Activated gamma-delta T cell treated with anti-CD3 and anti-CD28 coated beads, Interleukin-2, amount 50 U/mL, for 16 hours (primary cell): ENCODE measurements around the gene TUBB.
"Not testable (repeated sequence)": the region's sequence is repeated elsewhere in the genome, so short reads cannot be mapped to it uniquely, and the experiment has no call there.

Experiments
- DNase-seq: peaks from one replicate; pipeline ENCODE4 v3.0.0-alpha.2; 2020; ENCODE audit warnings: low read depth

Gene TUBB

GRCh38 chr6:30687659-30688431 lies 32.3 kb upstream of the TUBB start:
- DNase-seq, result no peak

DNA sequence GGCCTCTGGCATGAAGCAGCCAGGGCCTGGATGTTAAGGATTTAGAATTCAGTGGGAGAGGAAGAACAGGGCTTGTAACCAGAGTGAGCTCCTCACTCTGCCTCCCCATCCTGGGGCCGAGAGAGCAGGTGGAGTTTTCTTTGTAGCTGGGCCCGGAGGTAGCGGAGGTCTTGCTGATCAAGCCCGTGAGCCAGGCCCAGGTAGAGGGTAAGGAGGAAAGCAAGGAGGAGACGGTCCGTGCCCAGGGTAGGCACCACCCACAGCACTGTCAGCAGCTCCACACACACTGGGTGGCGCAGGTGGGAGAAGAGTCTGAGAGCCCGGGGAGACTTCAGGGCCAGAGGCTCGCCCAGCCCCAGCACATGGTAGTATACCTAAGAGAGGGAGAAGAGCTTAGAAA lies 31.6 kb upstream of the TUBB start:
- DNase-seq, result no peak

DNA sequence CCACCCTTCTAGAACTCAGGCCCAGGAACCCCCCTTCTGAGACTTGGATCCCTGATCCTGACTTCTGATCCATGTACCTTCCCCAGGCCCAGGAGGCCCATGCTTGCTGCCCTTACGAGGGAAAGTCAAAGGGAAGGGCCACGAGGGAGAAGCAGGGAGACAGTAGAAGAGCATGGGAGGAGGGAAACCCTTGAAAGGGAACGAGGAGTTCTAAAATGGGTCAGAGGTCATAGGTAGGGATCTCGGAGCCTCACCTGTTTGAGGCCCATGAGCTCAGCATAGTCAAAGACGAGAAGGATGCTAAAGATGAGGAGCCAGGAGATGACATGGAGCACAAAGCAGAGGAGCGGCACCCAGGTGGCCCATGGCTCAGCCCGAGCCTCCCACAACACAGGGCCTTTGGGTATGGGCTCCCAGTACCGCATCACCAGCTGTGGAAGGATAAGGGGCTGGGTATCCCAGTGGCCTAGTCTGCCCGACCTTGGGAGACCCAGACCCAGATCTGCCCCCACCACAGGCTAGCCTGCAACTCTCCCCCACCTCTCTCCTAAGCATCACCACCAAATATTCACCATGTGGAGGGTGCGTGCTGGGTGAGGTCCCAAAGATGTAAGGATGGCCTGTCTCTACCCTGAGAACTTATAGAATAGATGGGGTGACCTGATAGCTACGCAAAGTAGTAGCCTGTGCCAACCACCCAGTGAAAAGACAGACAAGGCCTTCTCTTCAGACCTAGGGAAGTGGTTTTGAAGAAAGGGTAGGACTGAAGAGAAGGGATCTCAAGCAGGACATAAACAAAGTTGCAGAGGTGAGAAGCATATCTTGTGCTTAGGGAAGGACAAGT lies 30.9 kb upstream of the TUBB start:
- no peak for DNase-seq

- DNase-seq, result no peak
Measured at GRCh38 chr6:30689985-30690384, 30.2 kb upstream of the TUBB start.

DNA sequence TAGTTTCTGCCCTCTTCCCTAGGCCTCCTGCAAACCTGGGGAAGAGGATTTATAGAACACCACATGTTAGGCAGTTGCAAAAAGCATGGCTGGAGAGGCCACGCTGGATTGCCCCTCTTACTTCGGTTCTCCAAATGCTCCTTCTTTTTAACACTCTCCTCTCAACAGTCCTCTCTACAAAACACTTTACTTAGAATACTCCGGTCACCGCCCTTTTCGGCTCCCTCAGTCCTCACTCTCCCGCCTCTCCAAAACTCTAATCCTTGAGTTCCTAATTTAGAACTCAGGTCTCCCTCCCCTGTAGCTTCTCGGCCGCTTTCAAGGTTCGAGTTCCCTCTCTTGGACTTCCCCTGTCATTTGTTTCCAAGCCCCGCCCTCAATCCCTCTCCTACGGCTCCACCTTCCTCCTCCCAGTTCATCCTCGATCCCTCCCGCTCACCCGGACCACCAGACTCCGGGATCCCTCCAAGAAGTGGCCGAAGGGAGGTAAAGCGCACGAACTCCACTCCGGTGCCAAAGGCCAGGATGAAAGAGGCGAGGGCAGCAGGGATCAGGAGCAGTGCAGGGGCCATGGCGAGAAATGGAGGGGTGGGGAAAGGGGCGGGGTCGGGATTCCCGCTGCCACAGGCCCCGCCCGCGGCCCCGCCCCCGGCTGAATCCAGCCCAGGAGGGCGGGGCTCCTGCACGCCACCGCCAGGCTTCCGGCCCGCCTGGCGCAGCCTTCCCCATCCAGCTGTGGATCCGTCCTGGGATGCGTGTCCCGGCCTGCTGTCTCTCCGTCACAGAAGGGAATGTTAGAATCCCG lies 29.5 kb upstream of the TUBB start, which contains the start of gene NRM:
TSS of gene NRM (minus strand) at position 582 of the 805 bp plus-strand sequence. CDS start at position 572, 10 bp downstream.
- peak; percentile 30 for DNase-seq

GRCh38 chr6:30691208-30691847 lies 28.8 kb upstream of the TUBB start:
- no peak for DNase-seq

DNA sequence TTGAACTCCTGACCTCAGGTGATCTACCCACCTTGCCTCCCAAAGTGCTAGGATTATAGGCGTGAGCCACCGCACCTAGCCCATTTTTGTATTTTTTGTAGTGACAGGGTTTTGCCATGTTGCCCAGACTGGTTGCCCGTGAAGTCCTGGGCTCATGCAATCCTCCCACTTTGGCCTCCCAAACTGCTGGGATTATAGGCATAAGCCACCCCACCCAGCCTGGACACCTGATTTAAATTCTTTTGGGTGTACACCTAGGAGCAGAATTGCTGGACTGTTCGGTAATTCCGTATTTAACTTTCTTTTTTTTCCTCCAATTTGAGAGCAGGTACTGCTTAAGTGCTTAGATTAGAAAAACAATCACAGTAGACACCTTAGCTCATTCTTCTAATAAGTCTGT lies 23.7 kb upstream of the TUBB start:
- DNase-seq, result no peak

- no peak for DNase-seq
Measured at GRCh38 chr6:30700340-30700739, 19.8 kb upstream of the TUBB start.

DNA sequence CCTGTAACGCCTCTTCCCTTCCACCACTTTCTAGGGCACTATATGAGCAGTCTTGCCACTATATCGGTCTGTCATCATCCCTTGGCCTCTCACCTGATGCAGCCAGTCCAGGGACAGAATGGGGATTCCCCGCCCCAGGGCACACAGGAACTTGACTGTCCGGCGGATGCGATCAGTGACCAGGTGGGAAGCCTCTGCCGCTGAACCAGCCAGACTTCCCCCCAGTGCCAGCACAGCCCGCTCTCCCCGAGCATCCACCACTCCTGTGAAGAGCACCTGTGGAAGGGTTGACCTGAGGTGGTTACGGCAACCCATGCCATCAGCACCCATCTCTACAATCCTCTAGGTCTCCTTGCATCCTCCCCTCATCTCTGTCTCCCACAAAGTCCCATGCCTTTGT lies 17.1 kb upstream of the TUBB start:
- DNase-seq, result no peak

DNA sequence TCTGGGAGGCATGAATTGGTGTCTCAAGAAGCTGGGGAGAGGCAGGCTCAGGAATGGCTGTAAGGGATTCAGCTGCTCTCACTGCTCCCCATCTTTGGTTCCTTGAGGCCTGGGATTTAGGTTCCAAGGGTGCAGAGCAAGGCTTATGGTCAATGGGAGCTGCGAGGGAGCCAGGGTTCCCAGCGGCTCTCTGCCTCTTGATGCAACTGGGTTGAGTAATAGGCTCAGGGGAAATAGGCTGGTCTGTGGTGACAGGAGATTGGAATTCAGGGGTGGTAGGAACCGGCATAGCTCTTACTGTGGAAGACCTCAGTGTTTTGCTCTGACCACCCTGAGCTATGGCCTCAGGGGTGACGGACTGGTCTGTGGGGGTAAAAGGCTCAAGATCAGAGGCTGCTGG lies 16.3 kb upstream of the TUBB start:
- DNase-seq, result no peak

- DNase-seq, result no peak
Measured at GRCh38 chr6:30705620-30706019, 14.5 kb upstream of the TUBB start.

DNA sequence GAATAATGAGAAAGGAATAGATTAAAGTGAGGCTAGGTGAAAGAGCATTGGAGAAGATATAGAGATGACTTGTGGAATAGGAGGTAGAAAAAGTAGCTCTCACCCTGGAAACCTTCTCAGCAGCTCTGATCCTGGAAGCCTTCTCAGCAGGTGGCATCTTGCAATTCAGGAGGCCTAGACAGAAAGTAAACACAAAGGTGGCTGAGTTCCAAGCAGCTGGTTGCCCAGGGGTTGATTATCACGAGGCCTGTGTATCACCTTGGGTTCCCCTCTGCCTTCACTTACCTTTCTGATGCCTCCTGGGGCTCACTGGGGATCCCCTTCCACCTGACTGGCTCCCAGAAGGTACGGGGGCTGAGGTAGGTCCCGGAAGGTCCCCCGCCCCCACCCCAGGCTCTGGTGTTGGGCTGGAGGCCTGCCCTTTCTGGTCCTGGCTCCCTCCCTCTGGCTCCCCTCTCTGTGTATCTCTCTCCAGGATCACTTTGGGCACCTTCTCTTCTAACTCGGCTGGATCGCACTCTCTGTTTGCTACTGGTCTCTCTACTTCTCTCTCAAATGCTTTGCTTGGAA lies 12.8 kb upstream of the TUBB start:
- DNase-seq, result no peak

DNA sequence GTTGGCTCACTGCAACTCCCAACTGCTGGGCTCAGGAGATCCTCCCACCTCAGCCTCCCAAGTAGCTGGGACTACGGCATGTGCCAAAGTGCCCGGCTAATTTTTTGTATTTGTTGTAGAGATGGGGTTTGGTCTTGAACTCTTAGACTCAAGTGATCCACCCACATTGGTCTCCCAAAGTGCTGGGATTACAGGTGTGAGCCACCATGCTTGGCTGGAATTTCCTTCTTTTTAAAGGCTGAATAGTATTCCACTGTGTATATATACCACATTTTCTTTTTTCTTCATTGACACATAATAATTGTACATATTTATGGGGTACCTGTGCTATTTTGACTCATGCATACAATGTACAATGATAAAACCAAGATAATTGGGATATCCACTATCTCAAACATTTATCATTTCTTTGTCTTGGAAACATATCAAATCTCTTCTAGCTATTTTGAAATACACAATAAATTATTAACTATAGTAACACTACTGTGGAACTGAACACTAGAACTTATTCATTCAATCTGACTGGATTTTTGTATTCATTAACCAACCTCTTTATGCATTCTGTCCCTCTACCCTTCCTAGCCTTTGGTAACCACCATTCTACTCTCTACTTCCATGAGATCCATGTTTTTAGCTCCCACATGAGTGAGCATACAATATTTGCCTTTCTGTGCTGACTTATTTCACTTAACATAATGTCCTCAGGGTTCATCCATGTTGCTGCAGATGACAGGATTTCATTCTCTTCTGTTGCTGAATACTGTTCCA lies 10.9 kb upstream of the TUBB start:
- no peak for DNase-seq

DNA sequence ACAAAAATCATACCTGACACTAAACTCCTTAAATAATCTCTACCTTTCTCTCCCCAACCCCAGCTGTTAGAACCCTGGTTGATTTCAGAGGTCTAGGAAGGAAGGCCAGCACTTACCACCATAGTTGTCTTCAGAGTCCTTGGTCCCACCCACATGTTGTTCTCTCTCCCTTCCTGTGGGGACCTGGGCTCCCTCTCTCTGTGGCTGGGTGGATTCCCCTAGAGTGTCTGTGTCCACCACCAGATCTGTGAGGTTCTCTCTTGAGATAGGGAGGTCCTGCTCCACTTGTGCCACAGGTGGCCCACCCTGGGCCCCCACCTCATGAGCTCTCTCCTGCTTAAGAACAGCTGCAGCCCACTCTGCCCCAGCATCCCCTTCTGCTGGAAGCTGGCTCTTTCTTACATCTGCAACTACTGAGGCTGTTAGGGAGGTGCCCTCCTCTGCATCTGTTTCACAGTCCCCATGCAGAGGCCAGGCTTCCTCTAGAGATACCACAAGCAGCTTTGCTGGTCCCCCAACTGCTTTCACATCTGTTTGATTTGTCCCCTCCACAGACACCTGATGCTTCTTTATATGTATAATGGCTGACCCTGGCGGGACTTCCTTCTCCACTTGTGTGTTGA lies 8.3 kb upstream of the TUBB start:
- DNase-seq, result no peak

- no peak for DNase-seq
Measured at GRCh38 chr6:30712441-30712945, 7.7 kb upstream of the TUBB start.

- no peak for DNase-seq
Measured at GRCh38 chr6:30714263-30714662, 5.9 kb upstream of the TUBB start.

DNA sequence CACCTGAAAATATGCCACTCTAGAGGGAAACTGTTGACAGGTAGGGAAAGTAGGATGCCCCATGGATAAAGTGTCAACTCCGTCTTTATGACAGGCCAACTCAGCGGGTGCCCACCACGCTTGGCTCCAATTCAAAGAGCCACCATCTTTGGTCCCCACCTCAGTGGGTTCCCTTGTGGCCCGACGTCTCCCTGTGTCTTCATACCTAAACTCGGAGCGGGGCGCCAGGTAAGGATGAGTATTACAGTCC lies 3.3 kb upstream of the TUBB start:
- no peak for DNase-seq

GRCh38 chr6:30717129-30717844 lies 2.9 kb upstream of the TUBB start, which contains the start of gene MDC1:
Gene MDC1 (minus strand): TSS chr6:30717281. CDS start chr6:30715175, 2,106 bp downstream.
- peak; percentile 98 for DNase-seq

DNA sequence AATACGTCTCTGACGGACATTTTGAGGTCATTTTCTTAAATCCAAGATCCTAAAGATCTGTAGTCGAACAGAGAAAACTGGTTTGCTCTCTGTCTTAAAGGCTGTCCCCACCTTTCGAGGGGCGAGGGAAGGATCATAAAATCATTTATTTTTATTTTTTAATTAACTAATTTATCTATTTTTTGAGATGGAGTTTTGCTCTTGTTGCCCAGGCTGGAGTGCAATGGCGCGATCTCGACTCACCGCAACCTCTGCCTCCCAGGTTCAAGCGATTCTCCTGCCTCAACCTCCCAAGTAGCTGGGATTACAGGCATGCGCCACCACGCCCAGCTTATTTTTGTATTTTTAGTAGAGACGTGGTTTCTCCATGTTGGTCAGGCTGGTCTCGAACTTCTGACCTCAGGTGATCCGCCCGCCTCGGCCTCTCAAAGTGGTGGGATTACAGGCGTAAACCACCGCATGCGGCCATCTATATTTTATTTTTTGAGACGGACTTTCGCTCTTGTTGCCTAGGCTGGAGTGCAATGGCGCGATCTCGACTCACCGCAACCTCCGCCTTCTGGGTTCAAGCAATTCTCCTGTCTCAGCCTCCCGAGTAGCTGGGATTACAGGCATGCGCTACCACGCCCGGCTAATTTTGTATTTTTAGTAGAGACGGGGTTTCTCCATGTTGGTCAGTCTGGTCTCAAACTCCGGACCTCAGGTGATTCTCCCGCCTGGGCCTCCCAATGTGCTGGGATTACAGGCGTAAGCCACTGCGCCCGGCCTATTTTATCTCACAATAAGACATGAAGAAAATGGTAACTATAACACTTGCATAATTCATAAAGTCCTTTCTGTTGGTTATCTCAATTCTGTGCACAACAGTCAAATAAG lies 2.1 kb upstream of the TUBB start:
- not testable (repeated sequence) for DNase-seq
